Activated T-cell treated with anti-CD3 and anti-CD28 coated beads, Interleukin-2, amount 50 U/mL, for 1 hour (primary cell): ENCODE measurements around the gene OGT.
A peak's percentile ranks its signal among the peaks of the same experiment; 100 is the strongest.
"Not testable (repeated sequence)": the region's sequence is repeated elsewhere in the genome, so short reads cannot be mapped to it uniquely, and the experiment has no call there.

Experiments used
- DNase-seq: peaks from one replicate; pipeline ENCODE4 v3.0.0-alpha.2; 2020

OGT gene

DNA sequence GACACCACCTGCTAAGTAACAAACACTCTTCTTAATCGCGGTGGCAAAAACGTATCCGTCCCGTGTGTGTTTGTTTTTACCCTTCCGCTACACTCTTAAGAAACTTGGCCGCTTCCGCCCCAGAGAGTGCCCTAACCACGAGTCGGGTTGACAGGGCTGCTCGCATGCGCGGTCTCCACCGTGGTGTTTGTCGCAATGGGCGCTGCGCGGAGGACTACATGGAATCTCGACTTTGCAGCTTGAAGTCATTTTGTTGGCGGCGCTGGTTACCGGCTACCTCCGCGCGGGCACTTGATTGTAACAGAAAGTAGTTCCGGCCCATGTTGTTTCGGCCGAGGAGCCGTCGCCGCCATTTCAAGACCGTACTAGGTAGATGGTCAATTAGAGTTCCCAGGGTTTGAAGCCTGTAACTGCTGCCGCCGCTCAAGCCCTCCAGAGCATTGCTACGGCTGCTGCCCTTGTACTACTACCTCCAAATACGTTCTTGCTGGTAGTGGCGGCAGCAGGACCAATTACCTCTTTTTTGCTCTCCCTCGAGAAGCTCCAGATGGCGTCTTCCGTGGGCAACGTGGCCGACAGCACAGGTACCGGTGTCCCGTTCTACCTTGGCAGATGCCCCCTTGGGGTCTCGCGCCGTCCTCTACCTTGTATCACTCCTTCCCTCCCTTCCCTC lies at the start of gene OGT:
Gene OGT, plus strand, starts transcription at position 352 of the 673 bp plus-strand sequence. Its CDS starts 196 bp downstream, at position 548.
- DNase-seq = peak; percentile 88

DNA sequence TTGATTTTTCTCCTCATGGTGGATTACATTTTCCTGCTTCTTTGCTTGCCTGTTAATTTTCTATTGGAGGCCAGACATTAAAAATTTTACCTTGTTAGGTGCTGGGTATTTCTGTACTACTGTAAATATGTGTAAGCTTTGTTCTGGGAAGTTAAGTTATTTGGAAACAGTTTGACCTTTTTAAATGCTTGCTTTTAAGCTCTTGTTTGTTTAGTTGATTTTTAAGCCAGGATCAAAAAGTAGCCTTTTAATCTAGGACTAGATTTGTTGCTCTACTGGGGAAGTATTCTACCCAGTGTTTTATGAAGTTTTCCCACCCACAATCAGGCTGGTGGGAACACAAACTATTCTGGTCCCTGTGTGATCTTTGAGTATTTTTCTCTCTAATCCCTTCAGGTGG lies 45.1 kb upstream of the OGT start:
- DNase-seq = no peak

DNA sequence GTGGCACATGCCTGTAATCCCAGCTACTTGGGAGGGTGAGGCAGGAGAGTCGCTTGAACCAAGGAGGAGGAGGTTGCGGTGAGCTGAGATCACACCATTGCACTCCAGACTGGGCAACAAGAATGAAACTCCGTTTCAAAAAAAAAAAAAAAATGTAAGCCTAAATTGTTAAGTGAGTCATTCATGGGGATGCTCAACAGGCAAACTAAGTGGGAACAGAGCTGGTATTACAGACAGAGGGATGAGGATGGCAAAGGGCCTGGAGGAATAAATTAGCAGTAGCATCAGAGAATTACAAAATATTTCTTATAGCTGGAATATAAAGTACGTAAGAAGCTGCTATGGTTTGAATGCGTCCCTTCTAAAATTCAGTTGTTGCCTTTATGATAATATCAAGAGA lies 43.4 kb upstream of the OGT start:
- no peak for DNase-seq

DNA sequence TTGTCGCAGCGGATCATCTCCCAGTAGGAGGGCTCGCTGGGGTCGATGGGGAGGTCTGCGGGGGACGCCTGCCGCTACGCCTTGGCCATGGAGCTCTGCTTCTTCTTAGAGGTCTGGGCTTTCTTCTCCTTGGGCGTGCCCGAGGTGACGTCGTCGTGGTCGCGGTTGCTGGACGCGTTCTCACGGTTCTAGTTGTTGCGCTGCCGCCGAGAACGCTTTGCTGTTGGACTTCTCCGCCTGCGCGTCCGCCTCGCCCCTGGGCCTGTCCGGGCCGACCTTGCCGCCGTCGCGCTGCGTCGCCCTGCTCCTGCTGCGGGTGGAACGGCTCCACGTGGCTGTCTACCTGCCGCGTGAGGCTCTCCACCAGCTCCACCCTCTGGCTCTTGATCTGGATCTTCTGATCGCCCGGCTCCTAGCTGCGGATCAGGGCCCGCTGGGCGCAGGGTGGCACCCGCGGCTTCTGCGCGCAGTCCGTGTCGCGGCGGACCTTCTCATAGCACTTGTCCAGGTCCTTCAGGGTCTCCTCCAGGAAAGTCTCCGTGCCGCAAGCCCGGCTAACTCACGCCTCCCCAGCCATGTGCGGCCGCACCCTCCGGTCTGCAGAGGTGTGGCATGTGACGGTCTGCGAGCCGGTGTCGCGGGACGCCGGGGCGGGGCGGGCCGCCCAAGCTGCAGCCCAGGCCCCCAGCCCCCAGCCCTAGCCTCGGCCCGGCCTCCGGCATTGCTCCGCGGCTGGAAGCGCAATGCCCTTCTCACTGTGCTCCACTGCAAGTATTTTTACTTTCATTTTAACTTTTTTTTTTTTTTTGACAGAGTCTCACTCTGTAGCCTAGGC lies 40.5 kb upstream of the OGT start:
- peak; percentile 57 for DNase-seq

DNA sequence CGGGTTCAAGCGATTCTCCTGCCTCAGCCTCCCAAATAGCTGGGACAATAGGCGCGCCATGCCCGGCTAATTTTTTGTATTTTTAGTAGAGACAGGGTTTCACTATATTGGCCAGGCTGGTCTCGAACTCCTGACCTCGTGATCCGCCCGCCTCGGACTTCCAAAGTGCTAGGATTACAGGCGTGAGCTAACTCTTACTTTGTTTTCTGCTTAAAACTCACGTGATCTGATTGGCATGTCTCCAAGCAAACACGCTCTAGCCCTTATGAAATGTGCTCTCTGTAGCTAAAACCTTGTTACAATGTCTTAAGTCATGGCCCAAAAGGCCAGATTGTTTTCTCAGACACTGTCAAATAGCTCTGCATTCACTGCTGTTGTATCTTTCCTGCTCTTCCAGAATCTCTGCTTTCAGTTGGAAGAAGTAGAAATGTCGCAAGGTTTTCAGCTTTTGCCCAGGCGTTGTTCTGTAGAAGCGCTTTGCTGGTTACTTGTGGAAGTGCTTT lies 39.7 kb upstream of the OGT start:
- DNase-seq = peak; percentile 18

DNA sequence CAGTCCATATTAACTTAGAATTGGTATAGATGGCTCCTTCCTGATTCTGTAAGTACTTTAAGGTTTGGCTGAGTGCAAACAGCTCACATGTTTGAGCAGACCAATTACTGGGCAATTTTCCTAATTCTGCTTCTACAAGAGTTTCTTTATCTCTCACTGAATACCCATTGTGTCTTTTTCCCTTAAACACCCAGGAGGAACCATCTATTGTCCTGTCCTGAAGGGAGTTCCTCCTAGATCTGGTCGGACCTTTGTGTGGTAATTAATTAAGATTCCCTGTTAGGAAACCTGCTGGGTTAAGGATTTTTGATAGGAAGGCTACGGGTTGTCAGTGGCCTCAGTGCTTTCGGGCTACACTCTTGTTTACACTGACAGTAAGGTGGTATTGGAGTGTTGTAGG lies 36.9 kb upstream of the OGT start:
- DNase-seq = not testable (repeated sequence)

DNA sequence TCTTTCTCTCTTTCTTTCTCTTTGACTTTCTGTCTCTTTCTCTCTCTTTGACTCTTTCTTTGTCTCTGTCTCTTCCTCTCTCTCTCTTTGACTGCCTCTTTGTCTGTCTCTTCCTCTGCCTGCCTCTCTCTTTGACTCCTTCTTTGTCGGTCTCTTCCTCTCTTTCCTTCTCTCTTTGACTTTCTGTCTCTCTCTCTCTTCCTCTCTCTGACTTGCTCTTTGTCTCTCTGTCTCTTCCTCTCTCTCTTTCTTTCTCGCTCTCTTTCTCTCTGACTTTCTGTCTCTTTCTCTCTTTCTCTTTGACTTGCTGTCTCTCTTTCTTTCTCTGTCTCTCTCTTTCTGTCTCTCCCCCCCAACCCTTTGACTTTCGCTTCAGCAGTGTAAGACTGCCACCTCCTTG lies 36.4 kb upstream of the OGT start:
- DNase-seq = no peak

DNA sequence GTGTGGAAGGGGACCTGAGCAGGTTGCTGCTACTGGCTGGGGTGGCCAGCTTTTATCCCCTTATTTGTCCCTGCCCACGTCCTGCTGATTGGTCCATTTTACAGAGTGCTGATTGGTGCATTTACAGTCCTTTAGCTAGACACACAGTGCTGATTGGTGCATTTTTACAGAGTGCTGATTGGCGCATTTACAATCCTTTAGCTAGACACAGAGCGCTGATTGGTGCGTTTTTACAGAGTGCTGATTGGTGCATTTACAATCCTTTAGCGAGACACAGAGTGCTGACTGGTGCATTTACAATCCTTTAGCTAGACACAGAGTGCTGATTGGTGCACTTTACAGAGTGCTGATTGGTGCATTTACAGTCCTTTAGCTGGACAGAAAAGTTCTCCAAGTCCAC lies 30.8 kb upstream of the OGT start:
- DNase-seq = not testable (repeated sequence)

DNA sequence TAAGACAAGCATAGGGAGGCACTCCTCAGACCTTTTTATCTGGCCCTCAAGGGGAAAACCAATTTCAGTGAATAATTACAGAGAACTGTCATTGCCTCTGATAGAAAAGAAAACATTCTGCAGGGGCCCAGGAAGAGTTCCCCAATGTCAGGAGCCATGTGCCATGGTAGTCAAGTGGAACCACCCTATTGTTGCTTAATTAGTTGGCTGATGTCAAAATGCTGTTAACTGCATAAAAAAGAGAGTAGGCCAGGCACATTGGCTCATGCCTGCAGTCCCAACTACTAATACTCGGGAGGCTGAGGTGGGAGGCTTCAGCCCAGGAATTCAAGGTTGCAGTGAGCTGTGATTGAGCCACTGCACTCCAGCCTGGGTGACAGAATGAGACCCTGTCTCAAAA lies 28.6 kb upstream of the OGT start:
- DNase-seq = no peak

DNA sequence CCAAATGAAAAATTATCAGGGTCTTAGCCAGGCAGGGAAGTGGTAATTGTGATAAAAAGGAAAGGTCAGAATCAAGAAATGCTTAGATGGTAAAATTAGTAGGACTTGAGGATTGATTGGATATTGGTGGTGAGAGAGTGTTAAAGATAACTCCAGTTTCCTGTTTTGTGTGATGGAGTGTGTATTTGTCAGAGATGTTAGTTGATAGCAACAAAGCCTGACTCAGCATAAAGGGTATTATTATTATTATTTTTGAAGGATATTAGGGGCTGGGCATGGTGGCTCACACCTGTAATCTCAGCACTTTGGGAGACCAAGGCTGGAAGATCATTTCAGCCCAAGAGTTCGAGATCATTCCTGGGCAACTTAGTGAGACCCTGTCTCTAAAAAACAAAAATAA lies 23.6 kb upstream of the OGT start:
- DNase-seq = no peak

DNA sequence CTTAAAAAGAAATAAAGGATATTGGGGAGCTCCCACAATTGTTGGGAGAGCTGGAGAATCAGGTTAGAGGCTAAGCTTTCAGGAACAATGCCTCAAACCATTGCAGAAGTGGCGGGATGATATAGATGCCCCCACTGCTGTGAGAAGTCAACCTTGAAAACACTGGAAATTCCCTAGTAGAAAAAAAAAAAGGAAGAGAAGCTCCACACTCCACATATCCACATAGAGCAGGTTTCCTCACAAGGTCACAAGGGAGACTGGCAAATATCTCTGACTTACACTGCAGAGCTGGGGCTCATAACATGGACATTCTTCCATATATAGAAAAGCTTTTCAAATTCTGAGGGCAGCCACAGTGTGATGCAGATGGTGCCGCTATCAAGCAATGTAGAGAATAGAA lies 22.7 kb upstream of the OGT start:
- DNase-seq = no peak

DNA sequence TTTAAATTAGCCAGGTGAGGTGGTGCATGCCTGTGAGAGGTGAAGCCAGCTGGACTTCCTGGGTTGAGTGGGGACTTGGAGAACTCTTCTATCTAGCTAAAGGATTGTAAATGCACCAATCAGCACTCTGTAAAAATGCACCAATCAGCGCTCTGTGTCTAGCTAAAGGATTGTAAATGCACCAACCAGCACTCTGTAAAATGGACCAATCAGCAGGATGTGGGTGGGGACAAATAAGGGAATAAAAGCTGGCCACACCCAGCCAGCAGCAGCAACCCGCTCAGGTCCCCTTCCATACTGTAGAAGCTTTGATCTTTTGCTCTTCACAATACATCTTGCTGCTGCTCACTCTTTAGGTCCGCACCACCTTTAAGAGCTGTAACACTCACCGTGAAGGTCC lies 19.2 kb upstream of the OGT start:
- not testable (repeated sequence) for DNase-seq

DNA sequence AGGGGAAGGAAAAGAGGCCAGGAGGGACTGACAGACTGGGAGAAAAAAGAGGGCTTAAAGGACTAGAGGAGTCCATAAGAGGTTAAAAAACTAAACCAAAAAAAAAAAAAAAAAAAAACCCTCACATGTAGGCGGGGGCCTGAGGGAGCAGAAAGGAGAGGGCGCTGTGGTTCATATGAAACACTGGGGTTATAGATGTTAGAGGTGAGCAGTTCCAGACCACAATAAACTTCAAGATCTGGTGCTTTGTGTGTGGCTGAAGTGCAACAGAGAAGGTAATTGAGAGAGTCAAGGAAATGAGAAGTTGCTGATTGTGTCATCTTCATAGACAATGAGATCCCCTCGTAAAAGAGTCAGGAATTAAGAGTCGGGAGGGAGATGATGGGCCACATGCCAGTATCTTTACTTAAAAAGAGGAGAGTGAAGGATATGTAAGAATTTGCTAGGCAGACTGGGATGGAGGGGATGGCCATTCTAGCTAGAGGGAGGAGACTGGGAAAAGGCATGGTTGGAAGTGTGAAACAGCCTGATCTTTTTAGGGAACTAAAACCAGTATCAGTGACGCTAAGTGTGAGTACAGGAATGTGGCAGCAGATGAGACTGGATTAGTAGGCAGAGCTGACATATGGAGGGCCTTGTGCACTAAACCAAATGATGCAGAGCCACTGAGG lies 18.4 kb upstream of the OGT start:
- no peak for DNase-seq

DNA sequence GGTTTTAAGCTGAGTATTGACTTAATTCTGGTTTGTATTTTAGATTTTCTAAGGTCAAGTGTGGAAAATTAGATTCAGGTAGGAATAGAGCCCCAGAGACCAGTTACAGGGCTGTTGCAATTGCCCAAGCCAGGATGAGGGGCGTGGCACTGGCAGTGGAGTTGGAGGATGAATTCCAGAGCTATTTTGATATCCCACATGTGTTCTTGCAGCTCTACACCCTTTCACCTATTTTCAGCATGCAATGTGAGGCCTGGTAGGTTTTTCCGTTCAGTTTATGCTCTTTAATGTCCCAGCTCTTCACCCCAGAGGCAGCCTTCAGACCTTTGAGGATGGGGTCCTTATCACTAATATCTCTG lies 17.9 kb upstream of the OGT start:
- no peak for DNase-seq

DNA sequence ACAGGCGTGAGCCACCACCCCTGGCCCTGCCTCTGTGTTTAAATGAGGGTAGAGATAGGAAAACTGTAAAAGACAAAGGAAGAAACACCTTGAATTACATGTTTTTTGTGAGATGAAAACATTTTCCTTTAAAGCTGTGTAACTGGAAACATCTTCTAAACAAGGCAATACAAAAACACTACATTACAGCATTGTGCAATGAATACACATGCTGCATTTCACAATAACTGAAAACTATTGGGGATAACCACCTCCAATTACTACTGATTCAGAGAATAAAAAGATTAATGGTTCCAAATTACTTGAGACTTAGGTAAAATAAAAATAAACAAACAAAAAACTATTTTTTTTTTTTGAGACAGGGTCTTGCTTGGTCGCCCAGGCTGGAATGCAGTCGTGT lies 7.6 kb upstream of the OGT start:
- DNase-seq = no peak

DNA sequence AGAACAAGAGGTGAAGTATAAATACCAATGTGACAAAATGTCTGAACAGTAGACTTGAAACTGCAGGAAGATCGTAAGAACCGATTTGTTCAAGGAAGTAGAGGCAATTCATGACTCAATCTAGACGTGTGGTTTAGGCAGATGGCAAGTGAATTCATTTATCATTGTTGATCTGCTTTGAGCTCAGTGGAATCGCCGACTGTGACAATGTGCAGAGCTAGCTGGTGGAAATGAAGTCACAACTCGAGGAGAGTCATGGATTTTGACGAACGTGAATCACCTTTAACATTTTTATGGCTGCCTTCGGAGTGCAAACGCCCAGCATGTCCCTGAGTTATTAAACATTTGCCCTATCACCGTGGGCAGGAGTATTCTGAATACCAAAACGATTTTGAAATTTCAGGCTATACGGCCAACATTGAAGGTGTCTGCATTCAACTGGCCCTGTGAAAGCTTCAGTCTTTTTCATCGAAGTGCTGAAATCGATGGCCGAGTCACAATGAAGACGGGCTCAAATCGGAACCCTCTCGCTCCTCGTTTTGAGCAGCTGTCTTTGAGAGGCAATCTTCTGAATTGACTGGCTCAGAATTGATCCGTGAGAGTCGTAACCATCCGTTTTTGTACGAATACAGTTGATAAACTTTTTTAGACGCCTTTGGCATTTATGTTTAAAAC lies 689 bp upstream of the OGT start:
- peak; percentile 57 for DNase-seq

DNA sequence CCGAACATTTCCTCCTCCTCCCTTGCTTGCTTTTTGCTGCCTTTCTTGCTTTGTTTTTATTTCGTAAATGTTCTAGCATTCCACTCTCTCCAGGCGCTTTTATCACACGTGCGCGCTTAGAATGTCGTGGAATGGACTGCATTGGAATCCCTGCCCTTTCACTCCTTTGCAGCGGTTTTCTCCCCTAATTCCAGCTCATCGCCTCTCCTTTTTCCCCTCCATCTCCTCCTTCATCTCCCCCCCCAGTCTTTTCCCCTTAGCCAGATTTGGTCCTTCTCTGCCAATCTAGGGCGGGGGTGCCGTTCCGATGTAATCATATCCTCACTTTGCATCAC lies 579 bp downstream of the OGT start:
- DNase-seq = no peak

DNA sequence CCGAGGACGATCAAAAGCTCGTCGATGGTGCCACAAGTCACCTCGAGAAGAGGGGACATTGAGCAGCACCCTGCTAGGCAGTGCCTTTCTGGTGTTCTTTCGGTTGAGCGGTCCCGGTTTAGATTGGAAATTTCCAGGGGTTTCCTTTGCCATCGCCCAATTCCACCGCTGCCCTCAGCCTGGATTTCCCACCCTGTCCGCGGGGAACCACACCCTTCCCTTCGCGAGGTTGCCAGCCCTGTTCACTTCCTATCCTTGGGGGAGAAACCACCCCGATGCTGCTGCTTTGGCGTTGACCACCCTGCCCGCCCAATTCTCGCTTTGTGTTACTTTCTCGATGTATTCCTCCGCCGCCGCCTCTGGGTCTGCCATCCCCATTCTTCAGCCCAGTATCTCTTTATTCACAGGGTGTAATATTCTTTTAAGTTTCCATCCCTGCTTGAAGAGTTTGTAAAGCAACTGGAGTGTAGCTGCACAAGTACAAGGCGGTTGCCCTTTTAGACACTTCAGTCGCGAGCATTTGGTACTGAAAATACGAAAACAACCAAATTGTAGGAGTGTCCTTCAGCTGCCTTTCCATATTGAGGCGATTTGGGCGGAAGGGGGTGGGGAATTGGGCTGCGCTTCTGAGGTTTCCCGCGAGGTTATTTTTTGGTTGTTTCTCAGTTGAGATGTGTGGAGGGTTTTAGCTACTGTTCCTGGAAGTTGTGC lies 1.1 kb downstream of the OGT start:
- peak; percentile 62 for DNase-seq

DNA sequence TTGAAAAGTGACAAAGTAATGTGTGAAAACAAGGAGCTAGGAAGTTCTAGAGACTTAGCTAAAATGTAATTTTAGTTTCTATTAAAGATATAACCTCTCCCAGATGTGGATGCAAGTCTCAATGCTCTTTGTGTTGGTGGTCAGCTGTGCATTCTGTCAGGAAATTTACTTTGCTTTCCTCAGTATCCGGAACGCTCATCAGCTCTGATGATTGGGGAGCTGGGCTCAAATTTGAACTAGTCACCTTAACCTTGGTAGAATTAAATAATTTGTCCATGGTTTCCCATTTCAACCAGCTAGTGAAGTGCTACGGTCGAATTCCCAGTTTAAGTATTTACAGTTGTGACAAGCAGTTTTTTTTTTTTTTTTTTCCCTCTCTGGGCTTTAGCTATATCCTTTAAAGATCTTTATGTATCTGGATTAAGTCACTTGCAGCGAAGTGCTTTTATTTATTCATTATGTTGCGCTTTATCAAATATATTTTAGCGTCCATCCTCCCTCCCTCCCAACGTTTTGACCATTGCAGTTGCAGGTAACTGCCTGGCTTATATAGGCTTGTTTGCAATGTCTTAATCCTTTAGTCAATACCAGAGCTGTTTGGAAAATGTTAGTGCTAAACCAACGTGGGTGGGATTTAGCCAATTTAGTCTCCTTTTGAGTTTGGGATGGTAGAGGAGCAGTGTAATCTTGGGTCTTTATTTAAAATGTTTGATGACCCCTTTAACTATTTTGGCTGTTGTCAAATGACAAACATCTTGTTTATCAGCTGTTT lies 2.1 kb downstream of the OGT start:
- DNase-seq = no peak

DNA sequence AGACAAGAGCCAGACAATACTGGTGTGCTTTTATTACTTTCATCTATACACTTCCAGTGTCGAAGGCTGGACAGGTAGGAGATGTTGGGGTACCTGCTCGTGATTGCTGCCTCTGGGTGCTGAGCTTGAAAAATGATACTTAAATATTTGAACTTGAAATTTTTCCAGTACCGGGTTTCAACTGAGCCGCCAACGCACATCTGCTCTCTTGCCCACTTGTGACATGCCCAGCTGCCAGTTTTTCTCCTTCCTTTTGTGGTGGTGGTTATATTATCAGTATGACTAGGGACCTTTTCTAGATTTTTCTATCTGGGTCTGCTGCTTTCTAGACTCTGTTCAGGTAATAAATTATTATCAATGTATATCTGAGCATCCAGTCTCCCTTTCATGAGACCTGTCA lies 3.4 kb downstream of the OGT start:
- DNase-seq = no peak

DNA sequence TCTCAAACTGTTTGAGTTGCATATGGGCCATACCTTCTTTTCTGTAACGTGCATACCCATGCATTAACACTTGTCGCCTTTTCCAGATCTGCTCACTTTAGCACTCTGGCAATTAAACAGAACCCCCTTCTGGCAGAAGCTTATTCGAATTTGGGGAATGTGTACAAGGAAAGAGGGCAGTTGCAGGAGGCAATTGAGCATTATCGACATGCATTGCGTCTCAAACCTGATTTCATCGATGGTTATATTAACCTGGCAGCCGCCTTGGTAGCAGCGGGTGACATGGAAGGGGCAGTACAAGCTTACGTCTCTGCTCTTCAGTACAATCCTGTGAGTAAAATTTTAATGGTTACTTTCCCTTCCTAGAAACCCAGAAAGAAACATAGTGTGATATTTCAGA lies 4.8 kb downstream of the OGT start:
- DNase-seq = no peak

DNA sequence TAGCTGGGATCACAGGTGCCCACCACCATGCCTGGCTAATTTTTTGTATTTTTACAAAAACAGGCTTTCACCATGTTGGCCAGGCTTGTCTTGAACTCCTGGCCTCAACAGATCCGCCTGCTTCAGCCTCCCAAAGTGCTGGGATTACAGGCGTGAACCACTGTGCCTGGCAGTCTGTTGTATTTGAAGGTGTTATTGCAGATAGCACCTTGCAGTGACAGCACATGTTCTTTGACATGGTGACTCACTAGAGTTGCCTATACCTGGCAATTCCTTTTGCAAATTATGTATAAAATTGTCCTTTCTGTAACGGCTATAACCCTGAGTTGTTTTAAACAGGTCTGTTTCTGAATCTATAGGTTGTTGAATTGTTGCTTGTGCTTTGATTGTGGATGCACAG lies 7.9 kb downstream of the OGT start:
- DNase-seq = no peak
